GM12801 (cell line): ENCODE data around the gene PRKAR1B.

Experiments
- CTCF ChIP-seq: IDR thresholded peaks from one replicate; pipeline ENCODE4 v1.5.1; 2011; ENCODE audit warnings: control low read depth; ENCODE audit not compliant: insufficient read length; ENCODE audit errors: extremely low read depth

The PRKAR1B gene

GRCh38 chr7:598899-599298 is 128.2 kb downstream of the PRKAR1B start:
- no peak for TF ChIP-seq CTCF

GRCh38 chr7:597348-598178 is 129.5 kb downstream of the PRKAR1B start:
- no peak for TF ChIP-seq CTCF

- no peak for TF ChIP-seq CTCF
Observed at GRCh38 chr7:596819-597182, 130.3 kb downstream of the PRKAR1B start.

- no peak for TF ChIP-seq CTCF
Observed at GRCh38 chr7:596071-596818, 130.8 kb downstream of the PRKAR1B start.

GRCh38 chr7:595621-596010 is 131.5 kb downstream of the PRKAR1B start:
- no peak for TF ChIP-seq CTCF

GRCh38 chr7:594920-595620 is 132.0 kb downstream of the PRKAR1B start:
- TF ChIP-seq CTCF: no peak

GRCh38 chr7:594212-594913 is 132.7 kb downstream of the PRKAR1B start:
- no peak for TF ChIP-seq CTCF
